ENCODE results near the gene TSC1.

TSC1 gene

GRCh38 chr9:132857616-132858342, 86.6 kb downstream of the TSC1 start:
- DNase-seq = no peak

GRCh38 chr9:132857031-132857430, 87.4 kb downstream of the TSC1 start:
- no peak for DNase-seq

- no peak for DNase-seq
These were observed 88.5 kb downstream of the TSC1 start for GRCh38 chr9:132855904-132856303.

GRCh38 chr9:132854832-132855231, 89.6 kb downstream of the TSC1 start:
- DNase-seq = no peak

- DNase-seq = no peak
These were observed 90.9 kb downstream of the TSC1 start for GRCh38 chr9:132853482-132853881.

GRCh38 chr9:132849185-132849706, 95.2 kb downstream of the TSC1 start:
- no peak for DNase-seq

GRCh38 chr9:132846918-132847515, 97.4 kb downstream of the TSC1 start:
- DNase-seq = no peak

- DNase-seq = no peak
These were observed 98.1 kb downstream of the TSC1 start for GRCh38 chr9:132846109-132846917.

- DNase-seq = no peak
These were observed 102.0 kb downstream of the TSC1 start for GRCh38 chr9:132842124-132843044.

Measured in activated CD4-positive, alpha-beta T cell treated with anti-CD3 and anti-CD28 coated beads, Interleukin-2, amount 50 U/mL, for 1 hour (primary cell).